GM23248 (cell line): ENCODE data around the gene TMEM150A. TPM values are rescaled to one million over a fixed set of nuclear protein-coding genes. Genes with fewer than 3 reads are reported as not detected.
"Not testable (repeated sequence)": the region's sequence is repeated elsewhere in the genome, so short reads cannot be mapped to it uniquely, and the experiment has no call there.

ENCODE experiments used
- DNase-seq: peaks from one replicate; pipeline ENCODE4 v3.0.0-alpha.2; 2015
- H2AFZ ChIP-seq: fragments of 200-600 bp; sonication (generic); 2 replicates; pipeline ENCODE4 v1.6.1; 2016; ENCODE audit warnings: antibody characterized with exemption
- H3F3A ChIP-seq: fragments of 200-600 bp; sonication (generic); 2 replicates; pipeline ENCODE4 v1.6.1; 2016; ENCODE audit warnings: mild to moderate bottlenecking, antibody characterized with exemption, mixed run types; ENCODE audit not compliant: insufficient read depth
- H3K27ac ChIP-seq: fragments of 200-600 bp; sonication (generic); 2 replicates; pipeline ENCODE4 v1.5.1; 2016; ENCODE audit warnings: mild to moderate bottlenecking
- H3K27me3 ChIP-seq: fragments of 200-600 bp; sonication (generic); replicated peaks from 2 replicates; pipeline ENCODE4 v1.6.1; 2016; ENCODE audit warnings: mild to moderate bottlenecking; ENCODE audit not compliant: insufficient read depth
- H3K36me3 ChIP-seq: fragments of 200-600 bp; sonication (generic); 2 replicates; pipeline ENCODE4 v1.6.1; 2016; ENCODE audit warnings: low read depth, mild to moderate bottlenecking
- H3K4me1 ChIP-seq: fragments of 200-600 bp; sonication (generic); 2 replicates; pipeline ENCODE4 v1.6.1; 2016; ENCODE audit warnings: mild to moderate bottlenecking; ENCODE audit not compliant: insufficient read depth
- H3K4me2 ChIP-seq: fragments of 200-600 bp; sonication (generic); one replicate; pipeline ENCODE4 v1.6.1; 2016; ENCODE audit warnings: mild to moderate bottlenecking; ENCODE audit not compliant: unreplicated experiment
- H3K4me3 ChIP-seq: fragments of 200-600 bp; sonication (generic); 2 replicates; pipeline ENCODE4 v1.5.1; 2016; ENCODE audit warnings: mild to moderate bottlenecking
- H3K79me2 ChIP-seq: fragments of 200-600 bp; sonication (generic); 2 replicates; pipeline ENCODE4 v1.6.1; 2016; ENCODE audit warnings: mild to moderate bottlenecking; ENCODE audit not compliant: insufficient read depth
- H3K9ac ChIP-seq: fragments of 200-600 bp; sonication (generic); 2 replicates; pipeline ENCODE4 v1.6.1; 2016; ENCODE audit warnings: mild to moderate bottlenecking
- H3K9me2 ChIP-seq: fragments of 200-600 bp; sonication (generic); 2 replicates; pipeline ENCODE4 v1.6.1; 2016; ENCODE audit warnings: mixed run types, mild to moderate bottlenecking, moderate library complexity; ENCODE audit not compliant: insufficient read depth
- H3K9me3 ChIP-seq: fragments of 200-600 bp; sonication (generic); one replicate; pipeline ENCODE4 v1.6.1; 2017; ENCODE audit warnings: low read depth
- H4K20me1 ChIP-seq: fragments of 200-600 bp; sonication (generic); 2 replicates; pipeline ENCODE4 v1.6.0; 2016; ENCODE audit not compliant: insufficient read depth
- EZH2 ChIP-seq: fragments of 200-600 bp; sonication (generic); IDR thresholded peaks from 2 replicates; pipeline ENCODE4 v1.6.1; 2018; ENCODE audit warnings: antibody characterized with exemption, mild to moderate bottlenecking; ENCODE audit not compliant: insufficient read depth, poor library complexity, severe bottlenecking
- EZH2phosphoT487 ChIP-seq: fragments of 200-600 bp; sonication (generic); IDR thresholded peaks from 2 replicates; pipeline ENCODE4 v1.6.1; 2018; ENCODE audit warnings: antibody characterized with exemption, moderate library complexity, mild to moderate bottlenecking, low read depth; ENCODE audit not compliant: insufficient read depth
- WGBS, 2 experiments: methylation state at CpG; one replicate each; pipeline ENCODE4 v1.1.6; 2015 to 2017; ENCODE audit warnings: low lambda C conversion rate in 2 of 2, low coverage in 1 of 2; ENCODE audit errors: missing lambda C conversion rate in 2 of 2; 5-methylcytosine and 5-hydroxymethylcytosine counted together
- in situ Hi-C: fragments of 300-500 bp; cut with MboI; formaldehyde crosslinking; loops from 2 replicates; pipeline ENCODE4 v1.15.0; 2020
- polyA plus RNA-seq: library from polyadenylated mRNA; unstranded; fragments of >200 nt; fragmentation: Nextera tagmentation; extraction: Ambion mirVana; gene quantifications from 2 replicates; pipeline ENCODE4 v1.2.1, GENCODE V29; 2016
- total RNA-seq: library from RNA; depleted of rRNA; stranded (reverse); fragments of >200 nt; shearing (Covaris generic); gene quantifications from 2 replicates; pipeline ENCODE4 v1.2.3, GENCODE V29; 2014

TMEM150A gene
- total and polyA plus RNA-seq, 2 experiments from 2014 or later, result 20.9 to 35.7 TPM

DNA sequence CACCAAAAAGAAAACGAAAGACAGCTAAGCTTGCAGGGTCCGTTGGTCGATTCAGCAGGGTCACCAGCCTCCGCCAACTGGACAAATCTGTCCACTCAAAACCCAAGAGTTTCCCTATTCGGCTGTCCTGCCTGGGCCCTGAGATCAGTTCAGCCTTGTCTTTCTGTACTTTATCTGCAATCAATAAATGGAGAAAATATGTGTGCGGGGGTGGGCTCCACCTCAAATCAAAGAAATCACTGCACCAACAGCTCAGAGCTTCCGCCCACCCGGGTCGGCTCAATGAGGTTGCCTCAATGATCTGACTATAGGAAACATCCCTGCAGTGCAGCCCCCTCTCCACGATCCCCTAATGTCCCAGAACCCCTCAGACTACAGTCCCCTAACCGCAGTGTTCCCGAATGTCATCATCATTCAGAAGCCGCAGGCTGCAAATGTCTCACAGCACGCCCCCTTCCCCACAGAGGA, 41.7 kb downstream of the TMEM150A start:
- DNase-seq, result peak; percentile 46
- no peaks in the 10 kb centered on the region for H4K20me1 ChIP-seq
- H2AFZ ChIP-seq, result peak overlapping the region; percentile 99
- in situ Hi-C loops, result no loop called here
- TF ChIP-seq EZH2phosphoT487, result no peak
- no peak for TF ChIP-seq EZH2
- H3F3A ChIP-seq, result no peaks in the 10 kb centered on the region
- H3K4me3 ChIP-seq, result peak overlapping the region; percentile 91
- H3K36me3 ChIP-seq, result no peaks in the 10 kb centered on the region; the same call in 1 of the 2 replicates
- H3K4me1 ChIP-seq, result peaks cover 14% of the 10 kb centered on the region
- peak overlapping the region; percentile 81 for H3K9ac ChIP-seq
- H3K27ac ChIP-seq, result peak overlapping the region; percentile 62
- no peaks in the 10 kb centered on the region for H3K27me3 ChIP-seq
- no peaks in the 10 kb centered on the region for H3K9me2 ChIP-seq
- WGBS, 2 experiments, result 3% methylated on average over 12 to 14 of the region's 14 CpGs
- peak overlapping the region; percentile 90 for H3K4me2 ChIP-seq
- H3K9me3 ChIP-seq, result no peaks in the 10 kb centered on the region
- peaks cover 54% of the 10 kb centered on the region for H3K79me2 ChIP-seq

DNA sequence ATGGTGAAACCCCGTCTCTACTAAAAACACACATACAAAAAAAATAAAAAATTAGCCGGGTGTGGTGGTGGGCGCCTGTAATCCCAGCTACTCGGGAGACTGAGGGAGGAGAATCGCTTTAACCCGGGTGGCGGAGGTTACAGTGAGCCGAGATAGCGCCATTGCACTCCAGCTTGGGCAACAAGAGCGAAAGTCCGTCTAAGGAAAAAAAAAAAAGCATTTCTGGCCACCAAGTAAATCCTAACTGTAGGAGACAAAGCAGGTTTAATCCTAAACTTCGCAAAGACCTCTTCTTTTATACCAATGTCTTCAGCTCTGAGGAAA, 42.1 kb downstream of the TMEM150A start:
- H3K27me3 ChIP-seq, H3K9me3 ChIP-seq, DNase-seq, H3F3A ChIP-seq, H3K9me2 ChIP-seq, in situ Hi-C loops, H4K20me1 ChIP-seq, H3K36me3 ChIP-seq, H3K27ac ChIP-seq: not testable (repeated sequence)
- Histone ChIP-seq H3K9ac (peak overlapping the region; percentile 81), H3K4me2 (peak overlapping the region; percentile 90), H3K4me3 (peak overlapping the region; percentile 91), H2AFZ (peak overlapping the region; percentile 99; the same call in 1 of the 2 replicates), H3K79me2 (peaks cover 58% of the 10 kb centered on the region), H3K4me1 (peaks cover 14% of the 10 kb centered on the region)
- 71 to 80% methylated on average over 12 of the region's 12 CpGs for WGBS, 2 experiments

DNA sequence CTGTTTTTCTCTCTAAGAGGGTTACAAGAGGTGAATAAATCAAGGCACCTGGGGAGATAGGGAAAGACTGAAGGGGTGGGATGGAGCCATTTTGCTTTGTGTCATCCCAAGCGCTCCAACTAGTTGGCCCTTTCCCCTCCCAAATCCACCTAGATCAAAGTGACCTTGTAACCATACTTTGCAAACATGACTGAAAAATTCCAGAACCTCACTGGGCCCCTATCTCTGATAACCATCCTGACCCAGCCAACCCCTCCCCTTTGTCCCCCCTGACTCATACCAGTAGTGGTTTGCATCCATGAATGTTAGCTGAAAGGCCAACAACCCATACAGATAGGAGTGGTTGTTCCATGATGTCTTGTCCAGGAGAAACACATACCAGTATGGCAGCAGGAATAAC, 44.3 kb downstream of the TMEM150A start:
- Histone ChIP-seq H3K4me1 (peaks cover 14% of the 10 kb centered on the region), H3K9me3 (no peaks in the 10 kb centered on the region), H3K36me3 (peaks cover 6% of the 10 kb centered on the region; the same call in 1 of the 2 replicates), H3K79me2 (peaks cover 62% of the 10 kb centered on the region), H2AFZ (no peak overlapping the region), H3K9me2 (no peaks in the 10 kb centered on the region), H3K9ac (no peak overlapping the region), H3F3A (no peaks in the 10 kb centered on the region), H4K20me1 (no peaks in the 10 kb centered on the region), H3K4me3 (no peak overlapping the region), H3K27me3 (no peaks in the 10 kb centered on the region), H3K4me2 (no peak overlapping the region), H3K27ac (no peak overlapping the region)
- no peak for TF ChIP-seq EZH2
- no peak for TF ChIP-seq EZH2phosphoT487
- WGBS, 2 experiments, result 100% methylated on average over 1 of the region's 1 CpG
- in situ Hi-C loops, result no loop called here
- no peak for DNase-seq

DNA sequence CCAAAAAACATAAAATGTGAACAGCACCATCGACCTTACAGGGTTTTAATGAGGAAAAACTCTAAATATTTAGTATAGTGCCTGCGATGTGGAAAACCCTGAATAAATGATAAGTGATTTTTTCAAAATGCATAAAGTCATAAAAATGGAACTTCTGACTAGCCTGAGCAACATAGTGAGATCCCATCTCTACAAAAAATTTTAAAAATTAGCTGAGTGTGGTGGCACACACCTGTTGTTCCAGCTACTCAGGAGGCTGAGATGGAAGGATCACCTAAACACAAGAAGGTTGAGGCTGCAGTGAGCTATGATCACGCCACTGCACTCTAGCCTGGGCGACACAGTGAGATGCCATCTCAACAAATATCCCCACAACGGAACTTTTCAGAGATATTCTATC, 45.4 kb downstream of the TMEM150A start:
- no peak overlapping the region for H3K9ac ChIP-seq
- in situ Hi-C loops, result no loop called here
- H3K36me3 ChIP-seq, result peaks cover 6% of the 10 kb centered on the region; the same call in 1 of the 2 replicates
- H3K4me2 ChIP-seq, result no peak overlapping the region
- WGBS, 2 experiments, result 85% methylated on average over 5 of the region's 5 CpGs
- no peaks in the 10 kb centered on the region for H3K9me3 ChIP-seq
- no peaks in the 10 kb centered on the region for H4K20me1 ChIP-seq
- H2AFZ ChIP-seq, result no peak overlapping the region
- peaks cover 62% of the 10 kb centered on the region for H3K79me2 ChIP-seq
- no peak overlapping the region for H3K4me3 ChIP-seq
- H3K4me1 ChIP-seq, result peaks cover 14% of the 10 kb centered on the region
- no peaks in the 10 kb centered on the region for H3K9me2 ChIP-seq
- H3F3A ChIP-seq, result peaks cover 5% of the 10 kb centered on the region; the same call in 1 of the 2 replicates
- H3K27ac ChIP-seq, result no peak overlapping the region
- H3K27me3 ChIP-seq, result no peaks in the 10 kb centered on the region
- no peak for DNase-seq
- TF ChIP-seq EZH2phosphoT487 (no peak), EZH2 (no peak)
